Measurements from ENCODE around the gene FOXD4. TPM values are rescaled to one million over a fixed set of nuclear protein-coding genes. Genes with fewer than 3 reads are reported as not detected.
"Not testable (repeated sequence)": the region's sequence is repeated elsewhere in the genome, so short reads cannot be mapped to it uniquely, and the experiment has no call there.

Gene FOXD4
- polyA plus RNA-seq (ENCODE audit: insufficient read length): 0.62 TPM
- long read RNA-seq, donor 1, partial matches to known transcripts: 0 of 1 reads
- long read RNA-seq, donor 1, other reads (novel, unspliced or antisense): 0 of 1 reads
- long read RNA-seq, donor 2, partial matches to known transcripts: 0 of 1 reads
- long read RNA-seq, donor 2, other reads (novel, unspliced or antisense): 0 of 1 reads
- long read RNA-seq, donor 3, partial matches to known transcripts: 0 of 2 reads
- long read RNA-seq, donor 3, other reads (novel, unspliced or antisense): 0 of 2 reads
- long read RNA-seq, donor 4: 0 reads
- long read RNA-seq, donor 5, partial matches to known transcripts: 0 of 1 reads
- long read RNA-seq, donor 5, other reads (novel, unspliced or antisense): 0 of 1 reads
- long read RNA-seq, donor 6, partial matches to known transcripts: 0 of 1 reads
- long read RNA-seq, donor 6, other reads (novel, unspliced or antisense): 0 of 1 reads
- long read RNA-seq, donor 7: 0 reads
- long read RNA-seq, donor 8: 0 reads

GRCh38 chr9:117995-118467 is at the start of gene FOXD4:
TSS of gene FOXD4 (minus strand) at chr9:118417. CDS start at chr9:118119, 298 bp downstream.
- not testable (repeated sequence) for DNase-seq

DNA sequence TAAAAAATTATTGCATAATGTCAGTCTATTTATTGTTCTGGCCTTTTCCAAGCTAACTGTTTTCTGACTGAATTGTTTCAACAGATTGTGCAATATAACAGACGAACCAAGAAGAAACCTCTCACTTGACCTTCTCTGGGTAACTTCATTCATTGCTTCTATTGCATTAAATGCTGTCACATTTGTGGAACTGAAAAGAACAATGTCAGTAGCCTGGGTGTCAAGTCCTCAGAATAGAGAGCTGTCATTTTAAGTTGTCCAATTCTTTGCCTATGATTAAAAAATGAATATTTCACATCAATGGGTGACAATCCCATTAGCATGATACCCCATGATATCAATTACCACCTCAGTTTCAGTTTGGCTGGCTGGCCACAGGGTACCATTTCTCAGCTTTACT is 41.7 kb upstream of the FOXD4 start:
- DNase-seq: not testable (repeated sequence)

- DNase-seq: not testable (repeated sequence)
These were observed 33.0 kb upstream of the FOXD4 start for GRCh38 chr9:151173-151572.

GRCh38 chr9:139880-140279 is 21.7 kb upstream of the FOXD4 start:
- DNase-seq: not testable (repeated sequence)

DNA sequence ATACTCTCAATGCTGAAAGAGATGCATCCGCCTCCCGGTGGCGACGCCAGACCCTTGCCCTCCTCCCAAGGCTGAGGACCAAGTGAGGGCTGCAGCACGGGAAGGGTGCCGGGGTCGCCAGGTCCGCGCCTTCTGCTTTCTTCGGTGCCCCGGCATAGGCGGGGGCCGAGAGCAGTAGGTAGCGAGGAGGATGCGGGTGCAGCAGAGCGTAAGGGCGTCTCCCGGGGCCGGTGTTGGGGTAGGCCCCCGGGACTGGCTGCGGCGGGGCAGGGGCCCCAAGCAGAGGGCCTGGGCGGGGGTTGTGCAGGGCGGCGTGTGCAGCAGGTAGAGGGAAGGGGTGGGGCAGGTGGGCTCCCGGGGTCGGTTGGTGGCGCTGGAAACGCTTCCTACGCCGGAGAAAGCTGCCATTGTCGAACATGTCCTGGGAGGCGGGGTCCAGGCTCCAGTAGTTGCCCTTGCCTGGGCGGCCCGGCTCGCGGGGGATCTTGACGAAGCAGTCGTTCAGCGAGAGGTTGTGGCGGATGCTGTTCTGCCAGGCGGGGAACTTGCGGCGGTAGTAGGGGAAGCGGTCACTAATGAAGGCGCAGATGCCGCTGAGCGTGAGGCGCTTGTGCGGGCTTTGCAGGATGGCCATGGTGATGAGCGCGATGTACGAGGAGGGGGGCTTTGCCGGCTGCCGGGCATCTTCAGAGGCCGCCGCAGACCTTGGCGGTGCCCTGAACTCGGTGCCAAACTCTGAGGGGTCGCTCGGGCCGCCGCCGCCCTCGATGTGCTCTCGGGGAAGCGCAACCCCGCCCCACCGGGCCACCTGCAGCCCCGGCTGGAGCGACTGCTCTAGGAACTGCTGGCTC is 848 bp downstream of the FOXD4 start:
- not testable (repeated sequence) for DNase-seq

DNA sequence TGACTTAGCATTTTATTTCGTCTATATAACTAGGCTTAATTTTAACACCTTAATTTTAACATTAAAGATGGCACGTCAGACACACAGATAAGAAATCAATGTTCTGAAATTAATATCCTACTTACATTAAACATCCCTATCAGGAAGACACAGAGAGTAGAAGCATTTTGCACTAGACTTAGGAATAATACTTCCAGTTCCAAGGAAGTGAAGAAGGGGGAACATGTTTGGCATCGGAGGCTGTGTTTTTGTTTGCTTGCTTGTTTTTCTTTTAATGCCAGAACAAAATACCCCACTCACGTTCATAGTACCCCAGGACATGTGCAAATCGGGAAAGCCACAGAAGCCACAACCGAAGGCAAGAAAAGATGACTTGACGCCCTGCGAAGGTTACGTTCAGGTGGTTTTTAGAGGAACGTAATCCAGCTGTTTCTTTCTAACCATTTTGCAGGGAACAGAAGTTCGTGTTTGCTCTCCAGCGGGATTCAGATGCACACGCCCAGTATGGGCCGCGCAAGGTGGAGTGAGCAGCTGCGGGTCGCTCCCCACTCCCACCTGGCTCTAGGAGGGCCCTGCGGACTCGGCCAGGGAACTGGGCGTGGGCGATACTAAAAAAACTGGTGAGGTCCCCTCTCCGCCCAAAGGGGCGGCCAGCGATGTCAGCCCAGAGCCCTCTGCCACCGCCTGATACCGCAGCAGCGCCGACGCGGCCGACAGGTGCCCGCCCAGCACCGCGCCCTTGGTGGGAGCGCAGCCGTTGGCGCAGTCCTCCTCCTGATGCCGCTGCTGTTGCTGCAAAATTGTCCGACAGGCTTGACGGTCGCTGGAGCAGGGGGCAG is 1.8 kb downstream of the FOXD4 start:
- not testable (repeated sequence) for DNase-seq

DNA sequence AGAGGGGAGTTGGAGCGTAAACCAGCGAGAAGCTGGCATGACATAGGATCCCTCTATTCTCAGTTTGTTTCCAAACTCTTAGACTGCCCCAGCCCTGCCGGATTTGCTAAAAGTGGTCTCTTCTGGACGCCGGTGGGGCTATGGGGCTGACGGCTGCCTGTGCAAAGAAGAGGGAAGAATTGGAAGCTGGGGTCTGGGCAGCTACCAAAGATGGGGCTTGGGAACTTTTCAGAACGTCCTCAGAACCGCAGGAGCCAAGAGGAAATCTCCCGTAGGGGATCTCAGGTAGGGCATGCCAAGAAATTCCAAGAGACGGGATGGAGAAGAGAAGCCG is 3.1 kb downstream of the FOXD4 start:
- not testable (repeated sequence) for DNase-seq

DNA sequence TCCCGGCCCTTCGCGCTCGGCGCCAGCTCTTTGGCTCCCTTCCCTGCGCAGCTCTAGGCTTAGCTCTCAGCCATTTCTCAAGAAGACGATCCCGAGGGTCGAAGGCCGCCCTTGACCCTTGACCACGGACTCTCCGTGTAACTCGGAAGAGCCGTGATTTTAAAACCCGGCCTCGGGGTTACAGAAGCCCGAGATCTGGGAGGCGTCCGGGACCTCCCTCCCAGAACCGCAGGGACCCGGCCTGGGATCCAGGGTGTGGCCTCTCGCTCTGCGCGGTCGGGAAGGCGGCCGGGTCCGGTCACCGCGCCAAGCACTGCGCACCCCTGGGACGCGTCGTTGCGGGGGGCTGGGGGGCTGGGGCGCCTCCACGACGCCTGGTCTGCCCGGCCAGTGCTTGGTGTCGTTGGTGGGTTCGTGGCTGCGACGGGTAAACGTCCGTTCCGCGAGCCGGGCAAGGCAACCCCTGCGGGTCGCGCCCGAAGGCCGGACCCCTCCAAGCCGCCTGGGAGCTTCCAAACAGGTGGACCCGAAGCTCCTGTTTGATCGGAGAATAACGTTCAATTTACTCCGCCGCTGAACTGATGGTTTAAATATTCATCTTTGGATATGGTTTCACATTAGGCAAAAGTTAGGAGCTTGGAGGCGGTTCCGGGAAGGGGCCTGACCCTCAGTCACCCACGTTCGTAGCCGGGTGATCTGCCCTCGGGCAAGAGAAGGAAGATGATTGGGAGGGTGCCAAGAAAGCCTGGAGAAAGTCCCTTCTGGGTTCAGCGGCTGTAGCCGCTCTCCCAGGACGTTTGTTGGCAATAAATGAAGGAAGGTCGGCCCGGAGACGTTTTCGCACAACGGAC is 3.7 kb downstream of the FOXD4 start:
- DNase-seq: not testable (repeated sequence)

- DNase-seq: not testable (repeated sequence)
These were observed 4.5 kb downstream of the FOXD4 start for GRCh38 chr9:113468-114266.

DNA sequence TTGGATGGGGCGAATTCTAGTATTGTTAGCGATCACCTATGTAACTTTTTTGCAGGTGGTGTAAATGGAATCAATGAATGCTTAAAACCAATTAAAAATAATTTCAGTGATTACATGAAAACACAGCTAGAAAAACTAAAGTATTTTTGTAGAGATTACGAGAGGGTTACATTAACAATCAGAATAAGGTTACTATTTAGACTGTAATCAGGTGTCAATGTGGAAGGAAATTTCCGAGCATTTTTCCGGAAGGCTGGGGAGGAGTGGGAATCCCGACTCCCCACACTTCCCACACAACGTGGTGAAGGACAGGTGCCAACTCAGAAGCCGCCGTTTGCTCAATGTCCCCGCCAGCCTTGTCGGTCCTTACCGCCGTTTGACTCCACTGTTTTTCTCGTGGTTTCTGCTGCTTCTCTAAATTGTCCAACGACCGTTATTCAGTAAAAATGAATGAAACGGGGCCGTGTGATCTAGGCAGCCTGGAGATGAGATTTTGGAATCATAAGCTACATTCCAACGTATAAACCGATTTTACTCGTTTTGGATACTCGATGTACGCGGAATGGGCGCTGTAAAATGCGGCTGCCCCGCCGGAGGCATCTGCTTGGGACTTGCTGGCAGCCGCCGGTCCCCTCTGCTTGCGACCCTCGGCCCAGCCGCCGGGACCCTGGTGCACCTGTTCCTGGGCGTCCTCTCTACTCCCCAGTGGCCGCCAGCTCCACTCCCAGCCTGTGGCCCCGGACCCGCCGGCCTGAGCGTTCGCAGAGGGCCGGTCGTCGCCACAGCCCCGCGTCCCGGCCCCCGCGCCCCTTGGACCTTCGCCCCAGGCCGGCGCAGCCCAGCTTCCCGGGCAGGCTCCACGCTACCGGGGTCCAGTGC is 5.4 kb downstream of the FOXD4 start:
- peak; percentile 29 for DNase-seq

DNA sequence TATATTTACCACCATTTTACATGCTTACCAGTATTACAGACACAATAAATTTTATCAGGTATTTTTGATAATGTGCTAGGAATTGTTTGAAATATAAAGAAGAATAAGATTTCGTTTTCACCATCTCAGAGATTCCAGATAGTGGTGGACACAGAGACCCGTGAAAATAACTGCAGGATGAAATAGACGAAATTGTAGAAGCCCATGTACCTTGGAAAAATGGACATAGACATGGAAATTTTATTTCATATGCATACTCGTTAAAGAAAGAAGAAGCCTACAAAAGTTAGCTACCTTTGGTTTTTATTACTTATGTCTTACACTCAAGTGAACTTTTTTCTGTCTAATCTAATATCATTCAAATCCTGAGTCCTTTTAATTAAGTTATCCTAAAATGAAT is 7.5 kb downstream of the FOXD4 start:
- not testable (repeated sequence) for DNase-seq

- DNase-seq: not testable (repeated sequence)
These were observed 8.7 kb downstream of the FOXD4 start for GRCh38 chr9:109540-109939.

GRCh38 chr9:108742-109495 is 9.3 kb downstream of the FOXD4 start:
- not testable (repeated sequence) for DNase-seq

DNA sequence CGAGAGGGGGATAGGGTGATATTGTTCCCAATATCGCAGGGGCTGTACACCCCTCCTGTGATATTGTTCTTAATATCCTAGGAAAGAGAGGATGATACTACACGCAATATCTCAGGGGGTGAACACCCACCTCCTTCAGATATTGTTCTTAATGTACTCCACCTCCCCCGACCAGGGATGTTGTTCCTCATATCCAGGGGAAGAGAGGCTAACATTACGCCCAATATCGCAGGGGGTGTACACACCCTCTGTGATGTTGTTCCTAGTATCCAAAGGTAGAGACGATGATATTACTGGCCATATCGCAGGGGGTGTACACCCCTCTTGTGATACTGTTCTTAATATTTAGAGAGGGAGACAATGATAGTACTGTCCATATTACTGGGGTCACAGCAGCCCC is 12.2 kb downstream of the FOXD4 start:
- DNase-seq: not testable (repeated sequence)

GRCh38 chr9:100430-100829 is 17.8 kb downstream of the FOXD4 start:
- not testable (repeated sequence) for DNase-seq

DNA sequence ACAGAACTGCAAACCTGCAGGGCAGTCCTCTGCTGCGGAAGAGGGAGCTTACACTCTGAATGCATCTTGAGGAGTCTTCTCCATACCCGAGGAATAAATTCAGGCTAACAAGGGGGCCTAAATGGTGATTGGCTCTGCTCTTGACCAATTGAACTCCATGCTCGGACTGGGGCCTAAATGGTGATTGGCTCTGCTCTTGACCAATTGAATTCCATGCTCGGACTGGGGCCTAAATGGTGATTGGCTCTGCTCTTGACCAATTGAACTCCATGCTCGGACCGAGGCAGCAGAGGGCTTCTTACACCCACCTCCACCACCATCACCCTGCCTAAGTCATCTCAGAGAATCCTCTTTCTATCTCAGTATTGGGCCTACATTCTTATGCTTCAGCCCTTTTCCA is 18.4 kb downstream of the FOXD4 start:
- DNase-seq: not testable (repeated sequence)

GRCh38 chr9:98775-99174 is 19.4 kb downstream of the FOXD4 start:
- DNase-seq: not testable (repeated sequence)

DNA sequence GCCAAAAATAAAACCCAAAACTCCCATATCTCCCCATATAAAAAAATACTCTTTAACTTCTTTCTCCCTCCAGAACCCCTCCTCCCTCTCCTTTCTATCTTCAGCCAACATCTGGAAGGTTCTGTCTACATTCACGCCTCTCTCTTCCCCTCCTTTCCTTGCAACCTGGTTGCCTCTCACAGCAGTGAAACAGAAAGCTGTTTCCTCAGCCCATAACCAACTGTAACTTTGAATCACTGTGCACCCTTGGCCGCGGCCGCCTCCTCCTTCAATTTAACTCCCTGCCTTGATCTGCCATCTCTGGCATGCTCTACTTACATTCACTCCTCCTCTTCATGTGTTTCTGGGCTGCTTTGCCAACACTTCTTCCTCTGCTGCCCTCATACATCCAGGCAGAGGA is 23.2 kb downstream of the FOXD4 start:
- DNase-seq: not testable (repeated sequence)

Measured in left kidney (tissue), 8 donors.